ENCODE results near the gene PTGES3.

DNA sequence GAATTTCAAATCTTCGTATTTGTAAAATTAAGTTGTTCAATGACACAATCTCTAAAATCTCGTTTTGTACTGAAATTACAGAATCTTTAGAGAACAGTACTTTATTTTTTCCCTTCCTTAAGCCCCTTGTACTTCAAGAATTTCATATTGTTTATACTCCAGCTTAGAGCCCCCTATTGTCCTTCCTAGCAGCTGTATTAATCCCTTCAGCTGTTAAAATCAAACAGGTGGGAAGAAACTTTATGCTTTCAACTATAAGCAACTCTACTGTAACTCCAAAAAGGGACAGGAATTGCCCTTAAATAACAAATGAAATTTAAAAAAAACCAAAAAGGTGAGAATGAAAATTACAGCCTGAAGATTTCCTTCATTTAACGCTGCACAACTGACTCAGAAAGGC lies 35.3 kb upstream of the PTGES3 start:
- TF ChIP-seq, protein P1, sequence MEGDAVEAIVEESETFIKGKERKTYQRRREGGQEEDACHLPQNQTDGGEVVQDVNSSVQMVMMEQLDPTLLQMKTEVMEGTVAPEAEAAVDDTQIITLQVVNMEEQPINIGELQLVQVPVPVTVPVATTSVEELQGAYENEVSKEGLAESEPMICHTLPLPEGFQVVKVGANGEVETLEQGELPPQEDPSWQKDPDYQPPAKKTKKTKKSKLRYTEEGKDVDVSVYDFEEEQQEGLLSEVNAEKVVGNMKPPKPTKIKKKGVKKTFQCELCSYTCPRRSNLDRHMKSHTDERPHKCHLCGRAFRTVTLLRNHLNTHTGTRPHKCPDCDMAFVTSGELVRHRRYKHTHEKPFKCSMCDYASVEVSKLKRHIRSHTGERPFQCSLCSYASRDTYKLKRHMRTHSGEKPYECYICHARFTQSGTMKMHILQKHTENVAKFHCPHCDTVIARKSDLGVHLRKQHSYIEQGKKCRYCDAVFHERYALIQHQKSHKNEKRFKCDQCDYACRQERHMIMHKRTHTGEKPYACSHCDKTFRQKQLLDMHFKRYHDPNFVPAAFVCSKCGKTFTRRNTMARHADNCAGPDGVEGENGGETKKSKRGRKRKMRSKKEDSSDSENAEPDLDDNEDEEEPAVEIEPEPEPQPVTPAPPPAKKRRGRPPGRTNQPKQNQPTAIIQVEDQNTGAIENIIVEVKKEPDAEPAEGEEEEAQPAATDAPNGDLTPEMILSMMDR (IDR thresholded peaks at IDR 0.05): no peak
- no peak for TF ChIP-seq POLR2A (IDR thresholded peaks at IDR 0.05)
